ENCODE results near the gene SUCLG2.

Gene SUCLG2

GRCh38 chr3:67423722-67424121, 230.7 kb downstream of the SUCLG2 start:
- TF ChIP-seq CTCF (IDR thresholded peaks at IDR 0.05; ENCODE audit: insufficient read depth, low read depth, low read length, missing control alignments): no peak
- no peak overlapping the region for H3K4me3 ChIP-seq (ENCODE audit: low read depth, low read length)
- no peak for DNase-seq (ENCODE audit: low read depth)

DNA sequence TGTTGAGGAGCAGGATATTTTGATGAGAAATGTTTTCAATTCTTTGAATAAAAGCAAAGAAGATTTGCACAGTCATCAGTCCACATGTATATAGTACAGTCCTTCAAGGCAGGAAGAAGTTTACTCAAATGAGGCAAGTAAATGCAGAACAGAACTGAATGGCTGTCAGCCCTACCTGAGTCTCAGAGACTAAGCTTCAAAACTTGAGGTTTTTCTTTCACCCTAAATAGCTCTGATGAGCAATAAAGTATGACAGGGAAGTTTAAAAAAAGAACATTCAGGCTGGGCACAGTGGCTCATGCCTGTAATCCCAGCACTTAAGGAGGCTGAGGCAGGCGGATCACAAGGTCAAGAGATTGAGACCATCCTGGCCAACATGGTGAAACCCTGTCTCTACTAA, 232.5 kb downstream of the SUCLG2 start:
- DNase-seq (ENCODE audit: low read depth): no peak
- TF ChIP-seq CTCF (IDR thresholded peaks at IDR 0.05; ENCODE audit: insufficient read depth, low read depth, low read length, missing control alignments): no peak
- H3K4me3 ChIP-seq (ENCODE audit: low read depth, low read length): no peak overlapping the region

DNA sequence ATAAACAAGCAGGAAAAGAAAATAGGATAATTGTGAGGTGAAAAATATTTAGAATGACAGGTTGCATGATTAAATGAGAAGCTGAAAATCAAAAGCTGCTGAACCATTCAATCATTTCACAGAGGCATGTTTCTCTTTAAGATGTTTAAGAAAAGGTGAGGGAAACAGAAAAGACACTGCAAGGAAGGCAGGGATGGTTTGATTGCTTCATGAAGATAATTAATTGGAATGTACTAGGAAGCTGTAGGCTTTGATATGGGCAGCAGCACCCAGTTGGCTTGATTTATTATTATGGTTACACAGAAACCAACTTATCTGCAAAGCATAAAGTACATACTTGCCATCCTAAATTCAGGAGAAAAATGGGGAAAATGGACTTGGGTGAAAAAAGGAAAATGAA, 234.6 kb downstream of the SUCLG2 start:
- TF ChIP-seq CTCF (IDR thresholded peaks at IDR 0.05; ENCODE audit: insufficient read depth, low read depth, low read length, missing control alignments): no peak
- no peak overlapping the region for H3K4me3 ChIP-seq (ENCODE audit: low read depth, low read length)
- DNase-seq (ENCODE audit: low read depth): no peak

DNA sequence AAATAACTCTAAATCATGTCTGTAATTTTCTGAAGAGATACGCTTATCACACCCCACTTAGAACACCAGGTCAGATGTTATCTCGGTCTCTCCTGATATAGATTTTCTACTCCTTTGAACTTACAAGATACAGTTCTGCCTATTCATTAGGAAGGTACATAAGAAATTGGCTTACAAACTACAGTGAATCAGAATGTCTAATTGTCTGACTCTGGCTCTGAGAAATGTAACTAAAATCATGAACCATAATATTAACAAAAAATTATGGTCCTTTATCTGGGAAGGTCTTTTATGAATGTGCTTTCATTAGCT, 235.2 kb downstream of the SUCLG2 start:
- no peak for DNase-seq (ENCODE audit: low read depth)
- no peak overlapping the region for H3K4me3 ChIP-seq (ENCODE audit: low read depth, low read length)
- no peak for TF ChIP-seq CTCF (IDR thresholded peaks at IDR 0.05; ENCODE audit: insufficient read depth, low read depth, low read length, missing control alignments)

DNA sequence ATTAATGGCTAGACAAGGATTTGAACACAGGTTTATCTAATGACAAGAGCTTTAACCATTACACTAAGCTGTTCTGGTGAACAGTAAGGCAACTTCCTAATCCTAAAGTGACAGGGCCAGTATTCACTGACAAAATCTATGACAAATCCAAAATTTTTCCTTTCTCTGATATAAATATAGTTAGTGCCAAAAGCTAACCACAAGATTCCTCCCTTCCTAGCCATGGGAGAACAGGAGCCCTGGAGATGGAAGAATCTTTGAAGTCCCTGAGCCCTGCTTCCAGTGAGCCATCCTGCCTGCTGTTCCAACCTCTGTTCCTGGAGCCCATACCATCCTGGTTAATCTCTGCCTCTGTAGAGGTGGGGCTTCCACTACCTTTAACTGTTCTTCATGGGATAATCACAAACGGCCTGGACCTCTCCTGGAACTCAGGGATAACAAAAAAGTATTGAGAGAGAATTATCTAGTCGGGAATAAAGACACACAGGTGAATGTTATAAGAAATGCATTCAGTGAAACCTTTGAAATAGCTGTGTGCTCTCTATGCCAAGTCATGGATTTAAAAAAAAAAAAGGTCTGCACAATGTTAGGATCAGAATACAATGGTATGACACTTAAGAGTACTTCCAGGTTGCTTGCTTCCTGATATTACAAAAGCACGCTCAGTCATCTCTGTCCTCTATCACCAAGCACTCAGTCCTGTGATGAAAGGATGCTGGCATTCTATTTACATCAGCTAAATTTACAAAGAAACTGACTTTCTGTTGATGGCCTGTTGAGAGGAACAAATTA, 235.8 kb downstream of the SUCLG2 start:
- DNase-seq (ENCODE audit: low read depth): no peak
- TF ChIP-seq CTCF (IDR thresholded peaks at IDR 0.05; ENCODE audit: insufficient read depth, low read depth, low read length, missing control alignments): no peak
- no peak overlapping the region for H3K4me3 ChIP-seq (ENCODE audit: low read depth, low read length)

DNA sequence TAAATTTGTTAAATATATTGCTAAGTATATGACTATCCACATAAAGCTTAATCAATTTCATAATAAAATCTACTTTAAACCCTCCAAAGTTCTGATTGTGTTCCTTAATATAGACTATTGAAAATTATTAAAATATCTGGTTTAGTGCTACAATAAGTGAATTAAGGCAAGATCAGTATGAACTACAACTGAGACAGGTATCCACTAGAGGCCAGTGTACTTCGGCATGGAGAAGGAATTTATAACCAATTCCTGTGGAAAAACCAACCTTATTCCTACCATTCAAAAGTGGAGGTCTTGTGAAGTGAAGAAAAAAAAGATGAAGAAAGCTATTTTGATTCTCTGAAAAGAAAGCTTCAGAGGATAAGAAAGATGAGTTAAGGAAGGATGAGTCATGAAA, 237.7 kb downstream of the SUCLG2 start:
- TF ChIP-seq CTCF (IDR thresholded peaks at IDR 0.05; ENCODE audit: insufficient read depth, low read depth, low read length, missing control alignments): no peak
- H3K4me3 ChIP-seq (ENCODE audit: low read depth, low read length): no peak overlapping the region
- no peak for DNase-seq (ENCODE audit: low read depth)

GRCh38 chr3:67415511-67415910, 238.9 kb downstream of the SUCLG2 start:
- no peak overlapping the region for H3K4me3 ChIP-seq (ENCODE audit: low read depth, low read length)
- no peak for TF ChIP-seq CTCF (IDR thresholded peaks at IDR 0.05; ENCODE audit: insufficient read depth, low read depth, low read length, missing control alignments)
- DNase-seq (ENCODE audit: low read depth): no peak

Data from GM12865 (cell line).